ENCODE measurements around the gene FOXJ2. TPM values are rescaled to one million over a fixed set of nuclear protein-coding genes. Genes with fewer than 3 reads are reported as not detected.

FOXJ2 gene
- total and polyA plus RNA-seq, 2 donors (not counting 1 experiment from before 2014, with no cell fraction given), result 9.5 to 19.4 TPM

DNA sequence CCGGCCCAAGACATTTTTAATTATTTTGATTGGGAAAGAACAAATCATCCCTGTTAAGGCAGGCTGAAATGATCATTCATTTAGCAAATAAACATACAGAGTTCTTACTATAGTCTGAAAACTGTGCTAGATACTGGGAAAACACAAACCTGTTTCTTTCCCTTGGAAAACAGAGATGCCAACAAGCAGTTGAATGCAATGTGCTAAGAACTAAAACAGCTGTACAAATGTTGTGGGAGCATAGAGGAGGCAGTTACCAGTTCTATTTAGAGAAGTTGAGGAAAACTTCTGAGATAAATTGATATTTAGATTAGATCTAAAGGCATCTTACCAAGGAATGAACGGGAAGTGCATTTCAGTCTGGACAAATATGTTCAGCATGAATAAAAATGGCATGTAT lies 46.4 kb downstream of the FOXJ2 start:
- peak overlapping the region; percentile 27 for H2AFZ ChIP-seq (ENCODE audit: insufficient read depth, low read depth, low read length, poor library complexity, severe bottlenecking)
- no peaks in the 10 kb centered on the region for H3K27me3 ChIP-seq (replicated peaks in 1 of 4; ENCODE audit: control extremely low read depth in 1 of 4, control insufficient read depth in 3 of 4, insufficient read depth in 4 of 4, low read length in 3 of 4)
- 100% methylated on average over 1 of the region's 2 CpGs for WGBS (ENCODE audit: insufficient coverage)
- H3K9ac ChIP-seq (ENCODE audit: low read length), result no peak overlapping the region
- H3K4me2 ChIP-seq (replicated peaks; ENCODE audit: low read depth, low read length, poor library complexity, severe bottlenecking), result no peak overlapping the region
- ATAC-seq (ENCODE audit: low read depth), result no peak
- no peak overlapping the region for H3K4me3 ChIP-seq (ENCODE audit: control extremely low read depth in 1 of 5, extremely low read depth in 1 of 5, insufficient read depth in 1 of 5, low read depth in 2 of 5, low read length in 4 of 5)
- H3K27ac ChIP-seq (ENCODE audit: low read length in 2 of 2), result no peak overlapping the region
- no peaks in the 10 kb centered on the region for H3K36me3 ChIP-seq (replicated peaks in 1 of 2; ENCODE audit: control extremely low read depth in 1 of 2, control insufficient read depth in 1 of 2, extremely low read depth in 1 of 2, insufficient read depth in 2 of 2, low read length in 1 of 2)
- peaks cover 43% of the 10 kb centered on the region for H3K4me1 Mint-ChIP-seq
- no peak for DNase-seq
- peaks cover 28 to 29% of the 10 kb centered on the region in 2 donors for H3K4me1 ChIP-seq (ENCODE audit: control insufficient read depth in 2 of 2, insufficient read depth in 2 of 2, low read length in 2 of 2)
- H3K4me3 Mint-ChIP-seq, result peak overlapping the region; percentile 1
- peak overlapping the region; percentile 10 for H3K27ac Mint-ChIP-seq
- H4K20me1 ChIP-seq (ENCODE audit: control insufficient read depth, insufficient read depth, low read length, poor library complexity, severe bottlenecking), result no peaks in the 10 kb centered on the region
- CTCF ChIA-PET, result interaction anchor here (0.9 to 2.9 kb wide), 12 partner anchors 9 to 218 kb away, joined by 3 to 40 read pairs (median 4); no protein-coding TSS in a partner anchor
- intact Hi-C loops (cut with micrococcal nuclease), result loop anchor here (1.0 kb wide), 2 partner anchors 33 to 146 kb away; no protein-coding TSS in a partner anchor
- TF ChIP-seq, protein P1, sequence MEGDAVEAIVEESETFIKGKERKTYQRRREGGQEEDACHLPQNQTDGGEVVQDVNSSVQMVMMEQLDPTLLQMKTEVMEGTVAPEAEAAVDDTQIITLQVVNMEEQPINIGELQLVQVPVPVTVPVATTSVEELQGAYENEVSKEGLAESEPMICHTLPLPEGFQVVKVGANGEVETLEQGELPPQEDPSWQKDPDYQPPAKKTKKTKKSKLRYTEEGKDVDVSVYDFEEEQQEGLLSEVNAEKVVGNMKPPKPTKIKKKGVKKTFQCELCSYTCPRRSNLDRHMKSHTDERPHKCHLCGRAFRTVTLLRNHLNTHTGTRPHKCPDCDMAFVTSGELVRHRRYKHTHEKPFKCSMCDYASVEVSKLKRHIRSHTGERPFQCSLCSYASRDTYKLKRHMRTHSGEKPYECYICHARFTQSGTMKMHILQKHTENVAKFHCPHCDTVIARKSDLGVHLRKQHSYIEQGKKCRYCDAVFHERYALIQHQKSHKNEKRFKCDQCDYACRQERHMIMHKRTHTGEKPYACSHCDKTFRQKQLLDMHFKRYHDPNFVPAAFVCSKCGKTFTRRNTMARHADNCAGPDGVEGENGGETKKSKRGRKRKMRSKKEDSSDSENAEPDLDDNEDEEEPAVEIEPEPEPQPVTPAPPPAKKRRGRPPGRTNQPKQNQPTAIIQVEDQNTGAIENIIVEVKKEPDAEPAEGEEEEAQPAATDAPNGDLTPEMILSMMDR (IDR thresholded peaks at IDR 0.05), result no peak
- TF ChIP-seq EZH2 (IDR thresholded peaks at IDR 0.05; ENCODE audit: borderline replicate concordance, insufficient read depth, low read depth, low read length, poor library complexity, severe bottlenecking), result no peak
- H3K9me3 ChIP-seq (ENCODE audit: control extremely low read depth in 1 of 3, control insufficient read depth in 2 of 3, insufficient read depth in 1 of 3, low read length in 2 of 3), result no peaks in the 10 kb centered on the region
- H3K27me3 Mint-ChIP-seq, result no peaks in the 10 kb centered on the region
- peaks cover 55% of the 10 kb centered on the region for H3K79me2 ChIP-seq (ENCODE audit: control insufficient read depth, insufficient read depth, low read length)
- no peaks in the 10 kb centered on the region for H3K9me3 Mint-ChIP-seq (ENCODE audit: insufficient read depth)
- POLR2A ChIA-PET, result interaction anchor here (0.7 kb wide), 1 partner anchor 118 kb away, joined by 4 read pairs; no protein-coding TSS in a partner anchor

DNA sequence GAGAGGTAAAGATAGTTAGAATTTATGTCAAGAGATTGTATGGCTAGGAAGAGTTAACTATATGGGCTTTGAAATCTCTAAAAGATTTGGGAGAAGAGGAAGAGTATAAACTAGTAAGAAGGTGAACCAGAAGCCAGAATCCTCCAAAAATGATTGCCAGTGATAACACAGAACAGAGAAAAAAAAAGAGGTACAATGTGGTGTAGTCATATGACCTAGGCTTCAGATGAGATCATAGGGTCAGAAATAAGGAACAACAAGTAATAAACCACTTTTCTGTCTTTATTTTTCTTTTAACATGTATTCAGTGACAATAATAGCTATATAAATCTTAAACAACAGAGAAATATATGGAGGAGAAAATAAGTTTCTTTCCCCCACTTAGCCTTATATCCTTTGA lies 47.6 kb downstream of the FOXJ2 start:
- peak; percentile 71 for DNase-seq
- Mint-ChIP-seq H3K4me1 (peaks cover 52% of the 10 kb centered on the region), H3K27me3 (no peaks in the 10 kb centered on the region), H3K9me3 (ENCODE audit: insufficient read depth) (no peaks in the 10 kb centered on the region), H3K27ac (peak overlapping the region; percentile 50), H3K4me3 (peak overlapping the region; percentile 44)
- peak overlapping the region; percentile 27 for H2AFZ ChIP-seq (ENCODE audit: insufficient read depth, low read depth, low read length, poor library complexity, severe bottlenecking)
- H3K4me2 ChIP-seq (replicated peaks; ENCODE audit: low read depth, low read length, poor library complexity, severe bottlenecking), result peak overlapping the region; percentile 79
- H3K4me1 ChIP-seq (ENCODE audit: control insufficient read depth in 2 of 2, insufficient read depth in 2 of 2, low read length in 2 of 2), result peaks cover 31% of the 10 kb centered on the region in 2 donors
- H3K79me2 ChIP-seq (ENCODE audit: control insufficient read depth, insufficient read depth, low read length), result peaks cover 67% of the 10 kb centered on the region
- no peaks in the 10 kb centered on the region for H3K9me3 ChIP-seq (ENCODE audit: control extremely low read depth in 1 of 3, control insufficient read depth in 2 of 3, insufficient read depth in 1 of 3, low read length in 2 of 3)
- no peaks in the 10 kb centered on the region for H3K27me3 ChIP-seq (replicated peaks in 1 of 4; ENCODE audit: control extremely low read depth in 1 of 4, control insufficient read depth in 3 of 4, insufficient read depth in 4 of 4, low read length in 3 of 4)
- ChIA-PET POLR2A (interaction anchor here (1.0 kb wide), 1 partner anchor 53 kb away, joined by 3 read pairs; no protein-coding TSS in a partner anchor), CTCF (interaction anchor here (0.8 to 1.0 kb wide), 2 partner anchors 34 to 42 kb away, joined by 3 to 6 read pairs; no protein-coding TSS in a partner anchor)
- intact Hi-C loops (cut with micrococcal nuclease), result no loop called here
- no peaks in the 10 kb centered on the region for H3K36me3 ChIP-seq (replicated peaks in 1 of 2; ENCODE audit: control extremely low read depth in 1 of 2, control insufficient read depth in 1 of 2, extremely low read depth in 1 of 2, insufficient read depth in 2 of 2, low read length in 1 of 2)
- no peak overlapping the region for H3K9ac ChIP-seq (ENCODE audit: low read length)
- H3K4me3 ChIP-seq (ENCODE audit: control extremely low read depth in 1 of 5, extremely low read depth in 1 of 5, insufficient read depth in 1 of 5, low read depth in 2 of 5, low read length in 4 of 5), result no peak overlapping the region
- no peaks in the 10 kb centered on the region for H4K20me1 ChIP-seq (ENCODE audit: control insufficient read depth, insufficient read depth, low read length, poor library complexity, severe bottlenecking)
- no peak for ATAC-seq (ENCODE audit: low read depth)
- H3K27ac ChIP-seq (ENCODE audit: low read length in 2 of 2), result peak overlapping the region; percentile 0 to 98
- TF ChIP-seq, protein P1 (IDR thresholded peaks at IDR 0.05), result no peak
- no peak for TF ChIP-seq EZH2 (IDR thresholded peaks at IDR 0.05; ENCODE audit: borderline replicate concordance, insufficient read depth, low read depth, low read length, poor library complexity, severe bottlenecking)

Data from B cell (primary cell).